Adipose tissue (tissue), 3 donors: ENCODE data around the gene PCDHGB1. TPM values are rescaled to one million over a fixed set of nuclear protein-coding genes. Genes with fewer than 3 reads are reported as not detected.
"Not testable (repeated sequence)": the region's sequence is repeated elsewhere in the genome, so short reads cannot be mapped to it uniquely, and the experiment has no call there.

Source experiments
- H3K27ac ChIP-seq: one replicate; pipeline ENCODE4 v1.5.1; 2013; ENCODE audit warnings: low read depth, low read length
- WGBS, 3 donors: extraction: QIAGEN DNeasy Blood & Tissue Kit; methylation state at CpG; one replicate each; pipeline ENCODE4 v1.1.7; 2013; 5-methylcytosine and 5-hydroxymethylcytosine counted together
- polyA plus RNA-seq, 3 donors: library from polyadenylated mRNA; stranded (reverse); fragments of 200-250 nt; gene quantifications; one replicate each; pipeline ENCODE4 v1.2.3, GENCODE V29; 2013
- donor health status: healthy with polysubstance abuse.
- donor health status: Bipolar disorder and iron deficiency.
- donor health status: healthy.

The PCDHGB1 gene
- under 1 TPM; 0.11 to 0.36 (median 0.30) TPM for polyA plus RNA-seq

- WGBS, 3 donors: 19 to 25% (median 23%) methylated on average over 29 of the region's 29 CpGs
- no peak within 1 kb of the TSS for H3K27ac ChIP-seq
These were observed at the start of gene PCDHGB1 for GRCh38 chr5:141349917-141350619. Gene PCDHGB1 (plus strand): TSS chr5:141350099. CDS start chr5:141350261, 162 bp downstream.

DNA sequence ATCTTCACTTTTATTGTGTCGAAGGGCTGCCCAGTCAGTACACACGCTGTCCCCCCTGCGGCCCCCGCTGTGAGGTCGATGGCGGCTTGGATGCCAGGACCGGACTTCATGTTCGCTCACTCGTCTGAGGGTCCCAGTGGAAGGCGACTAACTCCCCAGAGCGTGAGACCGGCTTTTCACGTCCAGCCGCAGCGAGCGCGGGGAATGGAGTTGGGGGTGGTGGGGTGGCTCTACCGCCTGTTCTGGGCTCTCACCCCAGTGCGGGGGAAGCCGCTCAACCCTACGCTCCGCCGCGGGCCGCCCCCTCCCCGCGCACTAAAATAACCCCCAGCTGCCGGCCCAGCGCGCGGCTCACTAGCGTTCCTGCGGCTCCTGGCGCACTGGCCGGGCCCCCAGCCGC is 46.1 kb upstream of the PCDHGB1 start, which contains the start of gene SLC25A2:
TSS of gene SLC25A2 (minus strand) at position 294 of the 400 bp plus-strand sequence. CDS start at position 110, 184 bp downstream.
- H3K27ac ChIP-seq: no peak within 1 kb of the TSS
- 34 to 51% (median 49%) methylated on average over 32 to 36 of the region's 36 CpGs for WGBS, 3 donors

DNA sequence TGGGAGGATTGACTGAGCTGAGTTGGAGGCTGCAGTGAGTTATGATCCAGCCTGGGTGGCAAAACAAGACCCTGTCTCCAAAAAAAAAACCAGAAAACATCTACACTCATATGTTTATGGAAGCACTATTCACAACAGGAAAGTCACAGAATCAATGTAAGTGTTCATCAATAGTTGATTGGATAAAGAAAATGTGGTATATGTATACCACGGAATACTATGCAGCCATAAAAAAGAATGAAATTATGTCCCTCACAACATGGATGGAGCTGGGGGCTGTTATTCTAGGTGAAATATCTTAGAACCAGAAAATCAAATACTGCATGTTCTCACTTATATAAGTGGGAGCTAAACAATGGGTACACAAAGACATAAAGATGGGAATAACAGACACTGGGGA is 43.3 kb upstream of the PCDHGB1 start:
- no peak overlapping the region for H3K27ac ChIP-seq
- WGBS, 3 donors: 97 to 100% (median 97%) methylated on average over 1 of the region's 1 CpG

DNA sequence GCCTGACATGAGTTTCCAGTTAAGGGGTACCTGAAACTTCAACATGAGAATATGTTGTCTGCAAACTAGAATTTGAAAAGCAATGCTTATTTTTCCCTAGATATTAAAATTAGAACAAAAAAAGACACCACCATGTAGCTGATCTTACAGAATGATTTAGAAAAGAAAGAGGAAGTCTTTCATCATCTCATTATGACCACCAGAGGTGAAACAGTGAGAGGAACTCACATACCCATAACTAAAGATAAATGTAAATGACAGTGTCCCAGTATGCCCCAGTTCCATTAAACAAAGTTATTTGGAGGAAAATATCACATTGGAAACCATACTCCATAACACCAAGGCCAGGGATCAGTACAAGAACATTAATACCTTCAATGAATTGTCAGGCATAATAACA is 36.2 kb upstream of the PCDHGB1 start:
- no peak overlapping the region for H3K27ac ChIP-seq

- WGBS, 3 donors: 85 to 92% (median 89%) methylated on average over 4 of the region's 4 CpGs
- H3K27ac ChIP-seq: not testable (repeated sequence)
These were observed 32.9 kb upstream of the PCDHGB1 start for GRCh38 chr5:141316963-141317362.

- H3K27ac ChIP-seq: no peak overlapping the region
- 97 to 99% (median 98%) methylated on average over 6 of the region's 6 CpGs for WGBS, 3 donors
These were observed 30.7 kb upstream of the PCDHGB1 start for GRCh38 chr5:141319202-141319601.

DNA sequence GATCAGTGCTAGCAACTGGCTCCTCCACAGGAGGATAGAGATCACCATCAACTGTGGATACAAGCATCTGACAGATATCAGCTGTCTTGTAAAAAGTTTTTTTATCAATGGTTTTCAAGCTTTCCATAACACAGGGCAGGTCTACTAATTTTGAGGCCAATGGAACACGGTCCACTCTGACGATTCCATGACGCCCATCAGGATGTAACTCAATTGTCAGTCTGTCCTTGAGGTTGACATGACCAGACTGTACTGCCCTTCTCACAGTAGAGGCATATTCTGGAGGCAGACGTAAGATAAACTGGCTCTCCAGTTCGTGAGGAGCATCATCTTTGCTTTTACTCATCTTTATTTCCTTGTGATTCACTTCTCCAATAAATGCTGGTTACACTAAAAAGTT is 30.2 kb upstream of the PCDHGB1 start:
- H3K27ac ChIP-seq: no peak overlapping the region
- WGBS, 3 donors: 71 to 76% (median 76%) methylated on average over 5 of the region's 5 CpGs

- peak within 1 kb of the TSS; percentile 97 for H3K27ac ChIP-seq
- 1 to 2% (median 2%) methylated on average over 67 of the region's 67 CpGs for WGBS, 3 donors
These were observed 29.4 kb upstream of the PCDHGB1 start, which contains the start of gene TAF7 for GRCh38 chr5:141320225-141321169. Gene TAF7 (minus strand): TSS chr5:141320784. CDS start chr5:141320044, 740 bp downstream.

DNA sequence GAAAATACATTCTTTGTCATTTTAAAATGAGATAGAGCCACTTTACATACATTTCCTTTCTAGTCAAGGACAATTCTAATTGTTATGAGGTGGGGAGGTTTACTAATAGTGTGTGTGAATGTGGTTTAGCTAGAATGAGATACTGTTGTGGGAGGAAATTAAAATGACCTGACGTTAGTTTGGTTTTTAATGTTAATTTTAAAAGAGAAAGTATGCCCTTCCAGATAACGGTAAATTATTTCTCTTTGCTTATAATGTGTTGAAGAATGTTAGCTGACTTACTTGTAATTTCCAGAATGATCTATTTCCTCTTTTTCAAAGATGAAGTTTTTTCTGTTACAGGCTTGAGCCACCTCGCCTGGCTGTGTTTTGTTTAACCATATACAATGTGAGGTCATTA is 27.6 kb upstream of the PCDHGB1 start:
- WGBS, 3 donors: 90 to 93% (median 92%) methylated on average over 3 of the region's 3 CpGs
- no peak overlapping the region for H3K27ac ChIP-seq

DNA sequence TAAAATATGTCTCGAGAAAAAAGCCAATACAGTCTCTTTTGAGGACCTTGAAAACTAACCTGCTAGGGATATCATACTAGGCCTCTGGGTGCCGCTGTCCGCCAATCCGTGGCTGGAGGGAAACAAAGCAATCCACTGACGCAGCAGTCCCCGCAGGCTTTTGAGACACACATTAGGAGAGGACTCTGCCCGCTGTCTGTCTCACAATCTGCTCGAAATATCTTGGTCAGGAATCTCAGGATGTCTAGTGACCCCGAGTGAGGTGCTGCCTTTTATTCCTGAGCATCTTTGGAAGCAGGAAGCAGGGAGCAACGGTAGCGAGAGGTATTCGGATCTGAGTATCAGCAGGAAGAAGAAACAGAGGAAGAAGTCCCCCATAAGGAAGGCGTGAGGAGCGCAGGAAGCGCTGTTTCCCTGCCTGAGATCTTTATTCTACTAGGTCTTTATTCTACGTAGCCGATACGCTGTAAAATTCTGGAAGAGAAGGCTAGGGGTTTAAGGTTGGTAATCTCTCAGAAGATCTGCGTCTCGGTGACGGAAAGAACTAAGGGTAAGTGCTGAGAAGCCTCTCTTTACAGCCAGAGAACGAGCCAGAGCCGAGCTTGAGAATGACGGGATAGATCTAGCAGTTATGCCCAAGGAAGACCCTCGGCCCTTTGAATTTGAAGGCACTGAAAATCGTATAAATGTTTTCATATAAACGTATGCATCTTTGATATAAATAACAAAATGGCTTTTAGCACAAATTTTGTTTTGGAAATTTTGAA is 23.6 kb upstream of the PCDHGB1 start:
- no peak overlapping the region for H3K27ac ChIP-seq
- WGBS, 3 donors: 10 to 12% (median 12%) methylated on average over 27 of the region's 27 CpGs

GRCh38 chr5:141328231-141328630 is 21.7 kb upstream of the PCDHGB1 start:
- WGBS, 3 donors: 78 to 85% (median 80%) methylated on average over 8 of the region's 8 CpGs
- H3K27ac ChIP-seq: no peak overlapping the region

DNA sequence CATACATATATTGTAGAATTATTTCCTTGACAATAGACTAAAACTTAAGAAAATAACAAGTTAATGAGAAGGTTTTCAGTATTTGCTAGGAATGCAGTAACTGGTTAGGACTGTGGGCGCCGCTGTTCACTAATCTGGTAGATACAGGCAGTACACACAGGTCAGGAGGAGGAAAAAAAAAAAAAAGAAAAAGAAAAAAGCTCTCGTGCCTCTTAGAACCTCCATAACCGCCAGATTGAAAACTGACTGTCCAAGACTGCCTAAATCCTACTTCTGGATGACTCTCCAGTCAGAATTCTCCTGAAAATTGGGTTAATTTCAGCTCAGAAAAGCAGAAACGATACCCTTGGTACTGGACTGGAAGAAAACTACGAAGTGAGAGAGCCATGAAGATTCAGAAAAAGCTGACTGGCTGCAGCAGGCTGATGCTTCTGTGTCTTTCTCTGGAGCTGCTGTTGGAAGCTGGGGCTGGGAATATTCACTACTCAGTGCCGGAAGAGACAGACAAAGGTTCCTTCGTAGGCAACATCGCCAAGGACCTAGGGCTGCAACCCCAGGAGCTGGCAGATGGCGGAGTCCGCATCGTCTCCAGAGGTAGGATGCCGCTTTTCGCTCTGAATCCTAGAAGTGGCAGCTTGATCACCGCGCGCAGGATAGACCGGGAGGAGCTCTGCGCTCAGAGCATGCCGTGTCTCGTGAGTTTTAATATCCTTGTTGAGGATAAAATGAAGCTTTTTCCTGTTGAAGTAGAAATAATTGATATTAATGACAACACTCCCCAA is 19.4 kb upstream of the PCDHGB1 start, which contains the start of gene PCDHGA1:
TSS of gene PCDHGA1 (plus strand) at position 216 of the 782 bp plus-strand sequence.
- no peak within 1 kb of the TSS for H3K27ac ChIP-seq
- WGBS, 3 donors: 20 to 24% (median 21%) methylated on average over 21 of the region's 21 CpGs

GRCh38 chr5:141332571-141332970 is 17.3 kb upstream of the PCDHGB1 start:
- WGBS, 3 donors: 35 to 38% (median 36%) methylated on average over 32 to 39 of the region's 39 CpGs
- H3K27ac ChIP-seq: not testable (repeated sequence)

DNA sequence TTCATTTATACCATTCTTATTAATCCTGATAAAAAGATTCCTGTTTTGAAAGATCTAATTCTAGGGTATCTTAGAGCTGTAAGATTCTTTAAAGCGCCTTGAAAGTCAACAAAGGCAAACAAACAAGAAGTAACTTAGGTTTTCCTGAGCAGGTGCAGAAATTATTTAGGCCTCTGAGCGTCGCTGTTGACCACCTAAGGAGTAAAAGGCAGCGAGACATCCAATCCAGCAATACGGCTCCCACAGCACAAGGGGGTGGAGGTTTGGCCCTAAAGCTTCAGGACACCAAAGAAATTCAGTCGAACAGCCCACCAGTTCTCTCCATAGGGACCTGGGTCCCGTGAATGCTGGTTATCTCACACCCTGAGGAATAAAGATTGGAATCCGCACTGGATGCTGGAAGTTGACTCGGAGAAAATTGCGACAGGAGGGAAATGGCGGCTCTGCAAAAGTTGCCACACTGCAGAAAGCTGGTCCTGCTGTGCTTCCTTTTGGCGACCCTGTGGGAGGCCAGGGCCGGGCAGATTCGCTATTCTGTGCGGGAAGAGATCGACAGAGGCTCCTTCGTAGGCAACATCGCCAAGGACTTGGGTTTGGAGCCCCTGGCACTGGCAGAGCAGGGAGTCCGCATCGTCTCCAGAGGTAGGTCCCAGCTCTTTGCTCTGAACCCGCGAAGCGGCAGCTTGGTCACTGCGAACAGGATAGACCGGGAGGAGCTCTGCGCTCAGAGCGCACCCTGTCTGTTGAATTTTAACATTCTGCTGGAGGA is 11.2 kb upstream of the PCDHGB1 start, which contains the start of gene PCDHGA2:
TSS of gene PCDHGA2 (plus strand) at position 223 of the 769 bp plus-strand sequence.
- 8 to 11% (median 10%) methylated on average over 27 of the region's 27 CpGs for WGBS, 3 donors
- H3K27ac ChIP-seq: no peak within 1 kb of the TSS

DNA sequence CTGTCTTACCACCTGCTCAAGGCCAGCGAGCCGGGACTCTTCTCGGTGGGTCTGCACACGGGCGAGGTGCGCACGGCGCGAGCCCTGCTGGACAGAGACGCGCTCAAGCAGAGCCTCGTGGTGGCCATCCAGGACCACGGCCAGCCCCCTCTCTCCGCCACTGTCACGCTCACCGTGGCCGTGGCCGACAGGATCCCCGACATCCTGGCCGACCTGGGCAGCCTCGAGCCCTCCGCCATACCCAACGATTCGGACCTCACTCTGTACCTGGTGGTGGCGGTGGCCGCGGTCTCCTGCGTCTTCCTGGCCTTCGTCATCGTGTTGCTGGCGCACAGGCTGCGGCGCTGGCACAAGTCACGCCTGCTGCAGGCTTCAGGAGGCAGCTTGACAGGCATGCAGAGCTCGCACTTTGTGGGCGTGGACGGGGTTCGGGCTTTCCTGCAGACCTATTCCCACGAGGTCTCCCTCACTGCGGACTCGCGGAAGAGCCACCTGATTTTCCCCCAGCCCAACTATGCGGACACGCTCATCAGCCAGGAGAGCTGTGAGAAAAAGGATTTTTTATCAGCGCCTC is 9.0 kb upstream of the PCDHGB1 start:
- WGBS, 3 donors: 52 to 67% (median 60%) methylated on average over 26 to 45 of the region's 45 CpGs

GRCh38 chr5:141342773-141343172 is 7.1 kb upstream of the PCDHGB1 start:
- 12 to 31% (median 14%) methylated on average over 1 of the region's 1 CpG for WGBS, 3 donors
- H3K27ac ChIP-seq: no peak overlapping the region

More for the DNA sequence above, 9.0 kb upstream of the PCDHGB1 start:
- not testable (repeated sequence) for H3K27ac ChIP-seq
